ENCODE measurements around the gene SH3RF3.
A peak's percentile ranks its signal among the peaks of the same experiment; 100 is the strongest.

SH3RF3 gene

DNA sequence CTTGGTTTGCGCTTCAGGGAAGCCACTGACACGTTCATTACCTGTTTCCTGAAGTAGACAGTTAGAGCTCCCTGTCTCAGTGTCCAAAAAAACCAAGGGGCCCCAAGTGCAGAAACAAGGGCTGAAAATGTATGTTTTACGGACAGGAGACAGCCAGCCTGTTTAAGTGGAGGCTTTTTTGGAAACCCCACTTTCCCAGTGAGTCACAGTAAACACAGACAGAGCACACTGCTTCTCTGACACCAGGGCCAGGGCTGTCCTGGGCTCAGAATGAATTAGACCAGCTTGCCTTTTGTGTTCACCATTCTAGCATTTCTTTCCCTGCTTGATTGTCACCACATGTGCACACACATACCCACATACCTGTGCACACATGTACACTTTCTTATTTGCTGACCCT, 128.6 kb downstream of the SH3RF3 start:
- peaks cover 30% of the 10 kb centered on the region for H3K4me1 ChIP-seq (ENCODE audit: control insufficient read depth, insufficient read depth, low read length)
- no peak overlapping the region for H3K9ac ChIP-seq (ENCODE audit: low read depth, low read length)
- H3K27me3 ChIP-seq (ENCODE audit: control insufficient read depth, insufficient read depth, low read length): no peaks in the 10 kb centered on the region
- H3K4me2 ChIP-seq (ENCODE audit: low read length): no peak overlapping the region
- H3K4me3 ChIP-seq (ENCODE audit: low read length): no peak overlapping the region
- no peaks in the 10 kb centered on the region for H3K9me3 ChIP-seq (replicated peaks; ENCODE audit: low read length)
- H3K36me3 ChIP-seq (ENCODE audit: insufficient read depth, low read length): no peaks in the 10 kb centered on the region

DNA sequence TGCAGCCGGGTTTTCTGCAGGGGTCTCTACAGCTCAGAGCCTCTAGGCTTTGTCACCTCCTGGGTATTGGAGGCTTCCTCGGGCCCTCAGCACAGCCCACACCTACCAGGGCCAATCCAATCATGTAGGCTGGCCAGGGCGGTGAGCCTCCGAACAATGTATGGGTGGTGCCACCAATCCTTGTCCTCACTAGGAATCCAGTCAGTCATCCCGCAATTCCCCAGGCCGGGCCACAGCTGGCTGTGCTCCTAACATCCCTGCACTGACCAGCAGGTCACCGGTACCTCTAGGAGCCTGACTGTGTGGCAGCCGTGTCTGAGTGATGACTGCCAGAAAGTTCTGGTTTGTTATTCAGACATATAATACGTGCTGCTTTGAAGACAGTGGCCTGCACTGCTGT, 129.4 kb downstream of the SH3RF3 start:
- Histone ChIP-seq H3K4me3 (ENCODE audit: low read length) (no peak overlapping the region), H3K27me3 (ENCODE audit: control insufficient read depth, insufficient read depth, low read length) (no peaks in the 10 kb centered on the region), H3K4me2 (ENCODE audit: low read length) (no peak overlapping the region), H3K9me3 (replicated peaks; ENCODE audit: low read length) (no peaks in the 10 kb centered on the region), H3K36me3 (ENCODE audit: insufficient read depth, low read length) (no peaks in the 10 kb centered on the region), H3K4me1 (ENCODE audit: control insufficient read depth, insufficient read depth, low read length) (peaks cover 29% of the 10 kb centered on the region), H3K9ac (ENCODE audit: low read depth, low read length) (no peak overlapping the region)

DNA sequence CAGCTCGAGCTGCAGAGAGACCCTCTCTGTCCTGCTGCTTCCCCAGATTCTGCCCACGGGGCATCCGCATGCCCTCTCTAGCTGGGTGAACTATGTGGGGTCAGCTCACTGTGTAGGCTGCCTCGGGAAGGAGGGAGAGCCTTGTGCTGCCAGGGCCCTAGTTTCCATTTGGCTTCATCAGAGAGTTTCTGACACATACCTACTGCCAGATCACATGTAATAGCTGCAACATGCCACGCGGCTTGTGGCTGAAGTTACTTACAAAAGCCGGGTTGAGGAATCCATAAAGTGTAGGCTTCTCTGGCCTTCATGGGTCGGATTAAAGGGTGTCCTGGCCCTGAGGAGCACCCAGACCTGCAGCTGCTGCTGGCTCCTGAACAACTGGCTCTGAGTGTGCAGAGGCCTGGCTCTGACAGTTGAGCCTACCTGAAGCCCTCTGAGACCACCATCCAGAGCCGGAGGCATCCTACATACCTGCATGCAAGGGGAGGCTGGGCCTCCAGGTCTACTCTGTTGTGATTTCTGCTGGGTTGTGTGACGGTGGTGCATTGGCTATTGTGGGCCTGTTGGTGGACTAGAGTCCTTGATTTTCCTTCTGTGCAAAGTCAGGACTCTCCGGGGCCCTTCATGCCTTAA, 130.0 kb downstream of the SH3RF3 start:
- H3K4me3 ChIP-seq (ENCODE audit: low read length): no peak overlapping the region
- no peaks in the 10 kb centered on the region for H3K27me3 ChIP-seq (ENCODE audit: control insufficient read depth, insufficient read depth, low read length)
- H3K9me3 ChIP-seq (replicated peaks; ENCODE audit: low read length): no peaks in the 10 kb centered on the region
- no peaks in the 10 kb centered on the region for H3K36me3 ChIP-seq (ENCODE audit: insufficient read depth, low read length)
- peaks cover 35% of the 10 kb centered on the region for H3K4me1 ChIP-seq (ENCODE audit: control insufficient read depth, insufficient read depth, low read length)
- no peak overlapping the region for H3K4me2 ChIP-seq (ENCODE audit: low read length)
- H3K9ac ChIP-seq (ENCODE audit: low read depth, low read length): no peak overlapping the region

DNA sequence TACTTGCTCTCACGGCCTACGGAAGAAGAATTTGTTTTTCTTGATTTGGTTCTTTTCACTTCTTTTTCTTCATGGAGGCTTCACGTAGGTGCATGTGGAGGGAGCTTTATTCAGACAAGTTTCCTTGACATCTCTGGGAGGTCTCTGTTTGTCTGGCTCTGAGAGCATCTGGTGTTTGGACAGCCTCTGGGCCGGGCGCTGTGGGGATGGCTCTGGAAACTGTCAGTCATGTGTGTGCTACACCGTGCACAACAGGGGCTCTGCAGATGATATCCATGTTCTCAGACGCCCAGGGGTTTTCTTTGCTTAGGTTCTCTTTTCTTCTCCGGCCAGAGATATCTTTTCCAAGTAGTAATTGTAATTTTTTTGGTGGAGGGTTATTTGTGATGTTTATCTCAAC, 130.7 kb downstream of the SH3RF3 start:
- Histone ChIP-seq H3K9me3 (replicated peaks; ENCODE audit: low read length) (no peaks in the 10 kb centered on the region), H3K4me2 (ENCODE audit: low read length) (no peak overlapping the region), H3K4me1 (ENCODE audit: control insufficient read depth, insufficient read depth, low read length) (peaks cover 42% of the 10 kb centered on the region)

DNA sequence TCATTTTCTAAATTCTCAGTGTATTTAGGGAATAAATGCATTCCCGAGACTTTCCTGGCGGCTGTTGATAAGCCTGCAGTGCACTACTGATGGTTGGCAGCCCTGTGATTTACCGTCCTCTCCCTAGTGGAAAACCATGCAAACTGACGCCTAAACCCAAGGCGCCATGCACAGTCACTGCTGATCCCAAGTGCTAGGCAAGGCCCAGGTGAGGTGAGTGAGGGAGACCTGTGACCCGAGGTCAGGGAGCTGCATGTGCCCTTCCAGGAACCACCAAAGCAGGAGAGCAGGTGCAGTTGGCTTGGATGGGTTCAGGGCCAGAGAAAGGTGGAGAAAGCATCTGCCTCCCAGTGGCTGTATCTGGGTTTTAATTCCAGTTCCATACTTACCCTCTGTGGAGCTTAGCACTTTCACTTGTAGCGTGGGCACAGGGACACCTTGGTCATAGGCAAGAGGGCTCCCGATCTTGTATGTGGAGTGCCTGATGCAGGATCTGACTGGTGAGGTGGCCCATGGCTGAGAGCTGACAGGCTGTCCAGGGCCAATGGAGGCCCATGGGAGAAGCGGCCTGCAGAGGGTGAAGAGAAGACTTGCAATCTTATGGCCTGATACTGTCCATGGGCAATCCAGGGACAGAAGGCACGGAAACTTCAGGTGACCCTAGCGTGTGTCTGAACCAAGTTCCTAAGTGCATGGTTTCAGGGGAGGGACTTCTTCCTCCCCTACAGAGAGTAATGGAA, 131.3 kb downstream of the SH3RF3 start:
- H3K4me2 ChIP-seq (ENCODE audit: low read length): no peak overlapping the region
- H3K27me3 ChIP-seq (ENCODE audit: control insufficient read depth, insufficient read depth, low read length): no peaks in the 10 kb centered on the region
- H3K4me1 ChIP-seq (ENCODE audit: control insufficient read depth, insufficient read depth, low read length): peaks cover 48% of the 10 kb centered on the region
- no peaks in the 10 kb centered on the region for H3K36me3 ChIP-seq (ENCODE audit: insufficient read depth, low read length)
- H3K9ac ChIP-seq (ENCODE audit: low read depth, low read length): no peak overlapping the region
- no peaks in the 10 kb centered on the region for H3K9me3 ChIP-seq (replicated peaks; ENCODE audit: low read length)
- H3K4me3 ChIP-seq (ENCODE audit: low read length): no peak overlapping the region

More for the DNA sequence above, 130.7 kb downstream of the SH3RF3 start:
- H3K9ac ChIP-seq (ENCODE audit: low read depth, low read length): no peak overlapping the region
- H3K27me3 ChIP-seq (ENCODE audit: control insufficient read depth, insufficient read depth, low read length): no peaks in the 10 kb centered on the region
- H3K4me3 ChIP-seq (ENCODE audit: low read length): no peak overlapping the region
- no peaks in the 10 kb centered on the region for H3K36me3 ChIP-seq (ENCODE audit: insufficient read depth, low read length)

DNA sequence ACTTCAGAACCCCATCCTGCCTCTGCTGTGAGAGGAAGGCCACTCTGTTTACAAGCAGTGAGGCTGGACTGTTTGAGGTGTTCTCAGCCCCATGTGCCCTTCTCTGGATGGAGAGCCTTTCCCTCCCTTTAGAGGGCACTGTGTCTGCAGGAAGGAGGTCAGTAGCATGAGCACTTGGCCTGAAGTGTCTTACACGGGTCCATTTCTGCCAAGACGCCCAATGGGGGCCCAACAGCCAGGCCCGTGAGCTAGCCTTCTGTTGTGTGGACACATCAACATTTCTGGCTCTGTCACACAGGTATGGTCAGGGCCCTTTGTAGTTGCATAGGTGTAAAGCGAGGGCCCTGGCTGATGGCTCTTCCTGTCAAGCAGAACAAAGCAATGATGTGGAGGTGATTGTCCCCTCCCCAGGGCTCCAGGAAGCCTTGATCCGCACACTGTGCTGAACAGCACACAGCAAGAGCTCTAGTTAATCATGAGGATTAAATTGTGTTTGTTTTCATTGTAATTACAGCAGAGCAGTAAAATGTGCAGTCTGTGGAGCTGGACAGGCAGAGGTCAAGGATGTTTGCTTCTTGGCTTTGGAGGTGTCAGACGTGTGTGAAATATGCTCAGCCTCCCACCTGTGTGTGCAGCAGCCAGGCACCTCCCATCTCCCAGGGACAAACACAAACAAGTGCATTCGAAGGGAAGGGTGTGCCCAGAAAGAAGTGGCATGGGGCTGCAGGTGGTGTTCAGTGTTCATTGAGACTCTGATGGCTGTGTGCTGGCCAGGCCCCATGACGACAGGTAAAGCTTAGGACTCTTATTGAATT, 132.1 kb downstream of the SH3RF3 start:
- H3K4me1 ChIP-seq (ENCODE audit: control insufficient read depth, insufficient read depth, low read length): peaks cover 56% of the 10 kb centered on the region
- no peak overlapping the region for H3K4me3 ChIP-seq (ENCODE audit: low read length)

DNA sequence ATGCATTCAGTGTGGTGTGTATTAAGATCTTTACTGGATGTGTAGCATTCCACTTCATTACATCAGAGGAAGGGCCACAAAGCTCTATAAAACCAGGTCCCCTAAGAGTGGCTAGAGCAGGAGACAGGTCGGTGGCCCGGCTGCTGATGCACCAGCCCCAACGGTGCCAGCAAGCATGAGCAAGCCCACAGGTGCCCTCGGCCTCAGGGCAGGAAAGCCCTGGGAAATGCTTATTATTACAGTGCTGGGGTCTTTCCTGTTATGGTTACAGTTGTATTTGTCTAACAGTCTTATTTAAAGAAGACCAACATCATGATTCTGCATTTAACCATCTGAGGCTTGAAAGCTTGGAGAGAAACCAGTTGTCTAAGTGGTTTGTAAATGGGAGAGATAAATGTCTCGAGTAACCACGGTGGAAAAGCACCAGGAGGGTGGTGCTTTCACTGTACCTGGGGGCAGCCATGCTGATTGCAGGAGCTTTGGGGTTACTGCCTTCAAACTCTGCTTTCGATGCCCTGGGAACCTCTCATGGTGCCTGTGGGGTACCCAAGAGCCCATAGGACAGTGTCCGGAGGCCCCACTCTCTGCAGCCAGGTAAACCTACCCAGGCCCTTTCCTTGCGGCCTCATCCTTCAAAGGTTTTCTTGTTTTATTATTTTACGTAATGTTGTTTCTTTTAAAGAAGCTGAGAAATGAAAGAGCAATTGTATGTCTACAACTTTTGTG, 133.1 kb downstream of the SH3RF3 start:
- H3K4me1 ChIP-seq (ENCODE audit: control insufficient read depth, insufficient read depth, low read length): peaks cover 51% of the 10 kb centered on the region

More for the DNA sequence above, 132.1 kb downstream of the SH3RF3 start:
- no peaks in the 10 kb centered on the region for H3K9me3 ChIP-seq (replicated peaks; ENCODE audit: low read length)
- H3K4me2 ChIP-seq (ENCODE audit: low read length): no peak overlapping the region
- H3K36me3 ChIP-seq (ENCODE audit: insufficient read depth, low read length): no peaks in the 10 kb centered on the region
- H3K27me3 ChIP-seq (ENCODE audit: control insufficient read depth, insufficient read depth, low read length): no peaks in the 10 kb centered on the region
- H3K9ac ChIP-seq (ENCODE audit: low read depth, low read length): no peak overlapping the region

DNA sequence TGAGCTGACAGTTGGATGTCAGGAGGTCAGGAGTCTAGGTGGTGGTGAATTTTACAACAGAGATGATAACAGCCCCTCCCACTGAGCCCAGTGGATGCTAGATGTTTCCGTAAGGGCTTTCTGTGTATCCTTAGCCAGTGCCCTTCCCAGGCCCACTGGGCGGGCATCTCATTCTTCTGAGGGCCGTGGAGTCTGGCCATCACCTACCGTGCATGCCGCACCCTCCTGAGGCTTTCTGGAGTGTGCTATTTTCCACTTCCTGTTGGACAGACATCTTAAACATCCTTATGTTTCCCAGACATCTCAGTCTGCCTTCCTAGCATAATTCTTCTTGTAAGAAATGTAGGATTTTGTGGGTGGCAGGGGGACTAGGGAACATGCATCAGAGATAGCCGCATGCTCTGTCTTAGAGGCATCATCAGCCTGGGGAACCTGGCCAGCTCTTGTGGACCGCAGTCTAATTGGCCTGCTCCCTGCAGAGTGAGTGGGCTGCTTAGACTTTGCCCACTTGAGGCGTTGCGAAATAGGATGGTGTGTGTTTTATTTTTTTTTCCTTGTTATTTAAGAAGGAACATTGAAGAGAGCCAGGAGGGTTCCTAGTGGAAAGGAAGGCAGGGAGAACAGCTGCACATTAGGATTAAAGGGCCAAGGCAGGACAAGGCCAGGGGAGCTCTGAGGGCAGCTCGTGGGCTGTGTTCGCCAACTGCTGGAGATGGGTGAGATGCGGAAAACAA, 135.8 kb downstream of the SH3RF3 start:
- Histone ChIP-seq H3K4me3 (ENCODE audit: low read length) (no peak overlapping the region), H3K4me1 (ENCODE audit: control insufficient read depth, insufficient read depth, low read length) (peaks cover 30% of the 10 kb centered on the region), H3K27me3 (ENCODE audit: control insufficient read depth, insufficient read depth, low read length) (no peaks in the 10 kb centered on the region), H3K4me2 (ENCODE audit: low read length) (peak overlapping the region; percentile 16), H3K9ac (ENCODE audit: low read depth, low read length) (no peak overlapping the region), H3K36me3 (ENCODE audit: insufficient read depth, low read length) (no peaks in the 10 kb centered on the region), H3K9me3 (replicated peaks; ENCODE audit: low read length) (no peaks in the 10 kb centered on the region)

More for the DNA sequence above, 133.1 kb downstream of the SH3RF3 start:
- H3K27me3 ChIP-seq (ENCODE audit: control insufficient read depth, insufficient read depth, low read length): no peaks in the 10 kb centered on the region
- no peaks in the 10 kb centered on the region for H3K36me3 ChIP-seq (ENCODE audit: insufficient read depth, low read length)
- no peaks in the 10 kb centered on the region for H3K9me3 ChIP-seq (replicated peaks; ENCODE audit: low read length)
- no peak overlapping the region for H3K4me3 ChIP-seq (ENCODE audit: low read length)
- no peak overlapping the region for H3K9ac ChIP-seq (ENCODE audit: low read depth, low read length)
- no peak overlapping the region for H3K4me2 ChIP-seq (ENCODE audit: low read length)

DNA sequence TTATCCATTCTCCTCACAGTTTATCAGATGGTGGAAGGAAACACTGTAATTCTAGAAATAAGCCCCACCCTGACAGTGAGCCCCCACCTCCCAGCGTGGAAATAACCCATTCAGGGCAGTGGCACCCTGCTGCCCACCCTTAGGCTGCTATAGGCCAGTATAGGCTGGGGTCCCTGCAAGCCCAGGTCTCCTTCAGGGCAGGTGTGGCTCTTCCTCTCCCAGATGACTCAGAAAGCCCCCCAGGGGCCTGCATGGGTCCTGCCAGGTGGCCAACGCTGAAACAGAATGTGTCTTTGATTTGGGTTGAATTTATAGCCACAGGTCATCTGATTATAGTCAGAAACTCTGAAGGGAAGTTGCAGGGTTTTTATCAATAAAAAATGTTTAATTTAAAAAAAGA, 136.4 kb downstream of the SH3RF3 start:
- H3K4me1 ChIP-seq (ENCODE audit: control insufficient read depth, insufficient read depth, low read length): peaks cover 30% of the 10 kb centered on the region
- H3K27me3 ChIP-seq (ENCODE audit: control insufficient read depth, insufficient read depth, low read length): no peaks in the 10 kb centered on the region
- no peak overlapping the region for H3K9ac ChIP-seq (ENCODE audit: low read depth, low read length)
- no peaks in the 10 kb centered on the region for H3K36me3 ChIP-seq (ENCODE audit: insufficient read depth, low read length)
- peak overlapping the region; percentile 16 for H3K4me2 ChIP-seq (ENCODE audit: low read length)
- H3K4me3 ChIP-seq (ENCODE audit: low read length): no peak overlapping the region
- H3K9me3 ChIP-seq (replicated peaks; ENCODE audit: low read length): no peaks in the 10 kb centered on the region

DNA sequence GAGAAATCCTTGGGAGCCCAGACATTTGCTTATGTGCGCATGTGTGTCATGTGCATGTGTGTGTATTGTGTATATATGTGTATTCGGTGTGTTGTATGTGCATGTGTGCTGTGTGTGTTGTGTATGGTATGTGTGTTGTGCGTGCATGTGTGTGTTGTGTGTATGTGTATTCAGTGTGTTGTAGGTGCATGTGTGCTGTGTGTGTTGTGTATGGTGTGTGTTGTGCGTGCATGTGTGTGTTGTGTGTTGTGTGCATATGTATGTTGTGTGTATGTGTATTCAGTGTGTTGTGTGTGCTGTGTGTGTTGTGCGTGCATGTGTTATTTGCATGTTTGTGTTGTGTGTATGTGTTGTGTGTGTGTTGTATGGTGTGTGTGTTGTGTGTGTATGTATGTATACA, 136.9 kb downstream of the SH3RF3 start:
- Histone ChIP-seq H3K27me3 (ENCODE audit: control insufficient read depth, insufficient read depth, low read length) (no peaks in the 10 kb centered on the region), H3K4me3 (ENCODE audit: low read length) (no peak overlapping the region), H3K9me3 (replicated peaks; ENCODE audit: low read length) (no peaks in the 10 kb centered on the region), H3K9ac (ENCODE audit: low read depth, low read length) (no peak overlapping the region), H3K4me1 (ENCODE audit: control insufficient read depth, insufficient read depth, low read length) (peaks cover 30% of the 10 kb centered on the region), H3K4me2 (ENCODE audit: low read length) (no peak overlapping the region), H3K36me3 (ENCODE audit: insufficient read depth, low read length) (no peaks in the 10 kb centered on the region)

Measured in skeletal muscle satellite cell (primary cell).